ENCODE measurements around the gene PIP5K1C. TPM values are rescaled to one million over a fixed set of nuclear protein-coding genes. Genes with fewer than 3 reads are reported as not detected.

The PIP5K1C gene
- total and polyA plus RNA-seq, 10 of the 15 experiments (the other 5 are each of a cell fraction or from before 2014, with no cell fraction given) = 0.39 to 19.6 (median 5.3) TPM

DNA sequence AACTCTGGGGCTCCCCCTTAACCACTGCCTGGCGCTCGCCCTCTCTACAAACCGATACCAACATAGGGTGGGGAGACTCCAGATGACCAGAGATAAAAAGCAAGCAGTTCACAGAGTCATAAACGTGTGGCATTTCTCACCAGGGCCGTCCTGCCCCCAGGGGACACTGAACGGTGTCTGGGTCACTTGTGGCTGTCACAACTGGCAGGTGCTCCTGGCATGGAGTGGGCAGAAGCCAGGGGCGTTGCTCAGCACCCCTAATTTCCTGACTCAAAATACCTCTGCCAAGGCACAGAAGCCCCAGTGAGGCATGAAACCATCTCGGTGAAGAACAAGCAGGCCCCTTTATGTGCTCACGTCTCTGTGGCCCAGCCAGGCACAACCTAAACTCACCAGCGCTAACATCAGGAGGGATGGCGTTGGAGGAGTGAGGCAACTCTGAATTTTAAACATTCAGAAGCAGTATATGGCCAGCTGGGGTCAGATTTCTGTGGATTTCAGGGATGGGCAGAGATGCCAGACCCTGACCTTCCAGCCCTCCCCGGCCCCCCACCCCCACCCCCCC lies 1.8 kb downstream of the PIP5K1C start:
- H3K79me2 ChIP-seq (ENCODE audit: control insufficient read depth, insufficient read depth, low read length) = peaks cover 30% of the 10 kb centered on the region
- TF ChIP-seq POU2F2 (IDR thresholded peaks at IDR 0.05; ENCODE audit: borderline replicate concordance, low read depth, low read length) = no peak
- no peak for TF ChIP-seq JUNB (IDR thresholded peaks at IDR 0.05)
- TF ChIP-seq USF2 (IDR thresholded peaks at IDR 0.05; ENCODE audit: borderline replicate concordance, low read depth, low read length) = no peak
- TF ChIP-seq MEF2B (IDR thresholded peaks at IDR 0.05; ENCODE audit: partially characterized antibody, poor library complexity, severe bottlenecking) = peak; percentile 74
- TF ChIP-seq, protein P1, sequence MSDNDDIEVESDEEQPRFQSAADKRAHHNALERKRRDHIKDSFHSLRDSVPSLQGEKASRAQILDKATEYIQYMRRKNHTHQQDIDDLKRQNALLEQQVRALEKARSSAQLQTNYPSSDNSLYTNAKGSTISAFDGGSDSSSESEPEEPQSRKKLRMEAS (IDR thresholded peaks at IDR 0.05; ENCODE audit: low read depth, low read length) = no peak
- TF ChIP-seq GATAD2B (conservative IDR thresholded peaks at IDR 0.05; ENCODE audit: low read depth) = 0 out of 2 replicates have a peak, but pooled peaks have one; percentile 39
- TF ChIP-seq HDAC2 (IDR thresholded peaks at IDR 0.05) = no peak
- peak; percentile 35; the same call in 1 of the 2 replicates for TF ChIP-seq NBN (IDR thresholded peaks at IDR 0.05)
- TF ChIP-seq ZNF207 (IDR thresholded peaks at IDR 0.05; ENCODE audit: borderline replicate concordance) = no peak
- no peak for TF ChIP-seq TAF1 (IDR thresholded peaks at IDR 0.05; ENCODE audit: borderline replicate concordance, low read depth, low read length)
- no peak for TF ChIP-seq ZNF24 (IDR thresholded peaks at IDR 0.05)
- no peak for TF ChIP-seq ZBED1 (IDR thresholded peaks at IDR 0.05; ENCODE audit: borderline replicate concordance)
- no peak for TF ChIP-seq SPI1 (IDR thresholded peaks at IDR 0.05; ENCODE audit: borderline replicate concordance, insufficient read depth, low read depth, low read length)
- no peak for TF ChIP-seq ZNF384 (IDR thresholded peaks at IDR 0.05; ENCODE audit: borderline replicate concordance, low read depth, low read length)
- no peak for TF ChIP-seq NR2C2 (IDR thresholded peaks at IDR 0.05; ENCODE audit: borderline replicate concordance, control insufficient read depth, insufficient read length, low read depth)
- no peak for TF ChIP-seq RFX5 (IDR thresholded peaks at IDR 0.05; ENCODE audit: low read depth, low read length)
- no peak for TF ChIP-seq ATF3 (IDR thresholded peaks at IDR 0.05; ENCODE audit: borderline replicate concordance, extremely low read depth, low read depth, low read length)
- TF ChIP-seq ZBTB40 (IDR thresholded peaks at IDR 0.05; ENCODE audit: borderline replicate concordance) = no peak
- TF ChIP-seq POLR2A (IDR thresholded peaks at IDR 0.05; ENCODE audit: low read depth, low read length) = peak; percentile 40; the same call in 1 of the 2 replicates
- no peak for TF ChIP-seq RELA (IDR thresholded peaks at IDR 0.05; ENCODE audit: borderline replicate concordance, partially characterized antibody)

More for the DNA sequence above, 1.8 kb downstream of the PIP5K1C start:
- peak overlapping the region; percentile 31; the same call in 1 of the 2 replicates for H3K4me3 ChIP-seq
- WGBS (ENCODE audit: insufficient coverage, insufficient replicate concordance, low lambda C conversion rate, missing lambda C conversion rate) = 2% methylated on average over 12 of the region's 12 CpGs
- ChIA-PET CTCF (interaction anchor here (0.6 to 3.8 kb wide), 6 partner anchors 10 to 256 kb away, joined by 3 to 22 read pairs (median 4); partner anchors contain the start of gene TJP3), POLR2A (interaction anchor here (1.6 to 3.4 kb wide), 2 partner anchors 10 to 31 kb away, joined by 5 to 13 read pairs; no protein-coding TSS in a partner anchor), RAD21 (ENCODE audit: unreplicated experiment) (interaction anchor here (0.6 to 1.9 kb wide), 5 partner anchors 10 to 64 kb away, joined by 3 to 6 read pairs (median 4); partner anchors contain the start of genes APBA3 and MRPL54), SMC1A (ENCODE audit: uncharacterized antibody, unreplicated experiment) (interaction anchor here (1.5 kb wide), 1 partner anchor 8 kb away, joined by 5 read pairs; no protein-coding TSS in a partner anchor)
- no peak overlapping the region for H3K9ac ChIP-seq (ENCODE audit: control insufficient read depth, insufficient read depth, low read length)
- no peaks in the 10 kb centered on the region for H3K27me3 ChIP-seq (replicated peaks in 1 of 2; ENCODE audit: control insufficient read depth in 2 of 2, insufficient read depth in 2 of 2, low read length in 1 of 2)
- FAIRE-seq (peak; percentile 84), DNase-seq (ENCODE audit: low read depth, low spot score) (no peak), ATAC-seq (peak; percentile 72)
- H2AFZ ChIP-seq (ENCODE audit: control insufficient read depth, low read depth, low read length) = no peak overlapping the region; the same call in 1 of the 2 replicates
- no peaks in the 10 kb centered on the region for H3K36me3 ChIP-seq (ENCODE audit: control insufficient read depth in 2 of 2, insufficient read depth in 2 of 2, low read length in 1 of 2)
- H3K9me3 ChIP-seq (replicated peaks; ENCODE audit: control insufficient read depth, insufficient read depth, low read length) = no peaks in the 10 kb centered on the region
- H3K4me2 ChIP-seq (ENCODE audit: control insufficient read depth, insufficient read depth) = peak overlapping the region; percentile 62
- H3K4me1 ChIP-seq (ENCODE audit: control insufficient read depth, insufficient read depth, low read length) = no peaks in the 10 kb centered on the region; the same call in 1 of the 2 replicates
- peak overlapping the region; percentile 31 for H3K27ac ChIP-seq (ENCODE audit: control insufficient read depth, insufficient read depth)
- intact Hi-C loops (cut with micrococcal nuclease; ENCODE audit: unreplicated experiment) = no loop called here
- in situ Hi-C loops (cut with MboI) = no loop called here
- H4K20me1 ChIP-seq (ENCODE audit: control insufficient read depth, insufficient read depth) = no peaks in the 10 kb centered on the region
- TSS peak; percentile 67 for BruUV-seq (replicated peaks)
